ENCODE results near the gene KDM4B. TPM values are rescaled to one million over a fixed set of nuclear protein-coding genes. Genes with fewer than 3 reads are reported as not detected.

The KDM4B gene
- total and polyA plus RNA-seq, 2 of the 8 experiments (the other 6 are each of a cell fraction or from before 2014, with no cell fraction given): 12.0 to 31.9 TPM

DNA sequence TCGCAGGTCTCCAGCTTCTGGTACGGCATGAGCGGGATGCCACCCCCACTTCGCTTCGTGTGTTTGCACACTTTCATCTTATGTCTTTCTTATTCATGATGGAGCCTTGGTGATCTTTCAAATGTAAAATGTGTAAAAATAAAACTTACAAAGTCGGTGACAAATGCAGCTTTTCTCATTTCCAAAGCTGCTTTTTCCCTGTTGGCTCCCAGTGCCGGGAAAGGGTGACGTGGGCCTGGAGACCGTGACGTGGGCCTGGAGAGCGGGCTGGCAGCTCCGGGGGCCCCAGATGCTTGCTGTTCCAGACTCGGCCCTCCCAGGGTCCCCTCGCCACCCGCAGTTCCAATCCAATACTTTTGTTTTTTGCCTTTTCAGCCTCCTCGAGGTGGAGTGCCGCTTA is 101.4 kb downstream of the KDM4B start:
- no peak overlapping the region for H4K8ac ChIP-seq (ENCODE audit: extremely low read depth, insufficient read depth, low read length)
- no peak overlapping the region for H3K14ac ChIP-seq (ENCODE audit: insufficient read length)
- H3K4me2 ChIP-seq (ENCODE audit: insufficient read depth in 1 of 2, low read depth in 2 of 2, low read length in 2 of 2): no peak overlapping the region
- H2BK12ac ChIP-seq (ENCODE audit: low read depth, low read length): no peak overlapping the region
- no peaks in the 10 kb centered on the region for H3K23me2 ChIP-seq (ENCODE audit: low read depth, low read length)
- H4K5ac ChIP-seq (ENCODE audit: insufficient read length, low read depth, low read length): no peak overlapping the region
- no peak overlapping the region for H4K91ac ChIP-seq (replicated peaks; ENCODE audit: insufficient read length, low read length)
- no peak overlapping the region for H3K27ac ChIP-seq (ENCODE audit: low read depth, low read length)
- H3K56ac ChIP-seq (replicated peaks; ENCODE audit: insufficient read length, low read depth, low read length): no peak overlapping the region
- no peaks in the 10 kb centered on the region; the same call in 1 of the 2 replicates for H3K79me1 ChIP-seq (ENCODE audit: low read depth, low read length)
- no peak overlapping the region for H2AK5ac ChIP-seq (ENCODE audit: low read depth, low read length)
- H3K79me2 ChIP-seq (ENCODE audit: control insufficient read depth in 1 of 2, insufficient read depth in 2 of 2, low read length in 2 of 2): no peaks in the 10 kb centered on the region
- CTCF ChIA-PET (ENCODE audit: partially characterized antibody): interaction anchor here (1.6 to 7.2 kb wide), 6 partner anchors 9 to 76 kb away, joined by 5 to 62 read pairs (median 6); no protein-coding TSS in a partner anchor
- H3K23ac ChIP-seq (ENCODE audit: insufficient read length): no peak overlapping the region
- H3K9me3 ChIP-seq (ENCODE audit: insufficient read depth in 2 of 2, low read depth in 1 of 2, low read length in 1 of 2): no peaks in the 10 kb centered on the region
- no peak overlapping the region for H2BK15ac ChIP-seq (ENCODE audit: low read length)
- H3K27me3 ChIP-seq (replicated peaks in 1 of 4; ENCODE audit: control insufficient read depth in 3 of 4, extremely low read depth in 1 of 4, insufficient read depth in 3 of 4, low read length in 3 of 4): no peaks in the 10 kb centered on the region
- no peak for FAIRE-seq
- DNase-seq (ENCODE audit: low read depth in 1 of 2, low spot score in 2 of 2): no peak
- no peak overlapping the region for H2AFZ ChIP-seq (ENCODE audit: low read length)
- POLR2A ChIA-PET (ENCODE audit: partially characterized antibody): interaction anchor here (0.6 to 1.2 kb wide), 3 partner anchors 9 to 187 kb away, joined by 3 read pairs; no protein-coding TSS in a partner anchor
- H3K4me1 ChIP-seq (replicated peaks in 1 of 4; ENCODE audit: control insufficient read depth in 3 of 4, insufficient read depth in 4 of 4, low read length in 3 of 4): peaks cover 7 to 19% (median 13%) of the 10 kb centered on the region in 4 experiments; a peak in 6 of 7 replicates
- no peak overlapping the region for H3K4me3 ChIP-seq (ENCODE audit: extremely low read depth in 1 of 4, insufficient read depth in 2 of 4, low read depth in 3 of 4, low read length in 4 of 4)
- H2BK20ac ChIP-seq (ENCODE audit: low read length): no peak overlapping the region
- H3K18ac ChIP-seq (ENCODE audit: extremely low read depth, low read length): no peak overlapping the region
- 0 out of 2 replicates have a peak overlapping the region, but pooled peaks have one; percentile 60 for H2BK5ac ChIP-seq (ENCODE audit: low read depth, low read length)
- no peak overlapping the region for H3K4ac ChIP-seq (replicated peaks; ENCODE audit: insufficient read length, low read depth, low read length)
- no peak overlapping the region for H2BK120ac ChIP-seq (replicated peaks; ENCODE audit: low read depth, low read length)
- H3K36me3 ChIP-seq (ENCODE audit: control insufficient read depth in 2 of 4, insufficient read depth in 4 of 4, low read length in 3 of 4): peaks cover 0 to 2% (median 0%) of the 10 kb centered on the region in 4 experiments; a peak in 2 of 8 replicates
- no peak overlapping the region for H3K9ac ChIP-seq (replicated peaks in 1 of 4; ENCODE audit: extremely low read depth in 1 of 4, low read depth in 3 of 4, low read length in 3 of 4)
- 88% methylated on average over 17 of the region's 17 CpGs; no CpG with 5 or more reads in 1 of the 2 experiments for WGBS, 2 experiments (ENCODE audit: extremely low coverage in 1 of 2, insufficient coverage in 1 of 2, insufficient read length in 1 of 2, insufficient replicate concordance in 2 of 2, low coverage in 1 of 2, low lambda C conversion rate in 2 of 2, missing lambda C conversion rate in 1 of 2)
- H4K20me1 ChIP-seq (replicated peaks in 1 of 2; ENCODE audit: control insufficient read depth in 1 of 2, insufficient read depth in 2 of 2, low read length in 2 of 2): peaks cover 2 to 7% of the 10 kb centered on the region in 2 experiments
- TF ChIP-seq NANOG (IDR thresholded peaks at IDR 0.05; ENCODE audit: insufficient read depth, low read depth, low read length, poor library complexity, severe bottlenecking) (no peak), SIX5 (IDR thresholded peaks at IDR 0.05; ENCODE audit: low read depth, low read length) (no peak), TAF7 (optimal IDR thresholded peaks at IDR 0.05; ENCODE audit: borderline replicate concordance, low read depth, low read length) (no peak)
- TF ChIP-seq, protein P1, sequence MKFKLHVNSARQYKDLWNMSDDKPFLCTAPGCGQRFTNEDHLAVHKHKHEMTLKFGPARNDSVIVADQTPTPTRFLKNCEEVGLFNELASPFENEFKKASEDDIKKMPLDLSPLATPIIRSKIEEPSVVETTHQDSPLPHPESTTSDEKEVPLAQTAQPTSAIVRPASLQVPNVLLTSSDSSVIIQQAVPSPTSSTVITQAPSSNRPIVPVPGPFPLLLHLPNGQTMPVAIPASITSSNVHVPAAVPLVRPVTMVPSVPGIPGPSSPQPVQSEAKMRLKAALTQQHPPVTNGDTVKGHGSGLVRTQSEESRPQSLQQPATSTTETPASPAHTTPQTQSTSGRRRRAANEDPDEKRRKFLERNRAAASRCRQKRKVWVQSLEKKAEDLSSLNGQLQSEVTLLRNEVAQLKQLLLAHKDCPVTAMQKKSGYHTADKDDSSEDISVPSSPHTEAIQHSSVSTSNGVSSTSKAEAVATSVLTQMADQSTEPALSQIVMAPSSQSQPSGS (IDR thresholded peaks at IDR 0.05; ENCODE audit: low read length): no peak
